H1 (cell line): Measurements from ENCODE around the gene RNF126. TPM values are rescaled to one million over a fixed set of nuclear protein-coding genes. Genes with fewer than 3 reads are reported as not detected.

Source experiments
- CTCF ChIA-PET: fragments of 300-600 bp; sonication (Branson Sonifier 250); formaldehyde crosslinking; loops from one replicate; lab custom pipeline; 2021; ENCODE audit not compliant: partially characterized antibody; lab: Charles Lee
- POLR2A ChIA-PET: fragments of 300-600 bp; sonication (Branson Sonifier 250); formaldehyde crosslinking; loops from one replicate; lab custom pipeline; 2021; ENCODE audit warnings: inconsistent platforms; ENCODE audit not compliant: partially characterized antibody; lab: Charles Lee
- DNase-seq, 2 experiments: peaks; one replicate each; pipeline versions ENCODE4 v3.0.0 to v3.0.0-alpha.2; 2010 to 2022; ENCODE audit warnings: low spot score in 2 of 2, low read depth in 1 of 2, mixed read lengths in 1 of 2
- FAIRE-seq: peaks from 2 replicates; lab custom pipeline; 2011; peaks lifted over from hg19 to GRCh38; lab: Jason Lieb, UNC
- H2AFZ ChIP-seq: 2 replicates; pipeline ENCODE4 v1.8.1; 2012; ENCODE audit warnings: low read length, inconsistent platforms
- H2AK5ac ChIP-seq: 2 replicates; pipeline ENCODE4 v1.6.1; 2013; ENCODE audit warnings: low read depth, low read length
- H2BK120ac ChIP-seq: replicated peaks from 2 replicates; pipeline ENCODE3; 2013; ENCODE audit warnings: low read depth, low read length, inconsistent platforms
- H2BK12ac ChIP-seq: 2 replicates; pipeline ENCODE4 v1.6.1; 2013; ENCODE audit warnings: low read depth, low read length
- H2BK15ac ChIP-seq: 2 replicates; pipeline ENCODE4 v1.6.1; 2013; ENCODE audit warnings: low read length
- H2BK20ac ChIP-seq: 2 replicates; pipeline ENCODE4 v1.6.1; 2013; ENCODE audit warnings: low read length
- H2BK5ac ChIP-seq: 2 replicates; pipeline ENCODE4 v1.6.1; 2013; ENCODE audit warnings: low read depth, low read length
- H3K14ac ChIP-seq: 2 replicates; pipeline ENCODE4 v1.6.1; 2013; ENCODE audit warnings: inconsistent platforms; ENCODE audit not compliant: insufficient read length
- H3K18ac ChIP-seq: 2 replicates; pipeline ENCODE4 v1.6.1; 2013; ENCODE audit warnings: low read length; ENCODE audit errors: extremely low read depth
- H3K23ac ChIP-seq: 2 replicates; pipeline ENCODE4 v1.6.1; 2013; ENCODE audit warnings: inconsistent platforms; ENCODE audit not compliant: insufficient read length
- H3K23me2 ChIP-seq: 2 replicates; pipeline ENCODE4 v1.6.1; 2013; ENCODE audit warnings: low read depth, low read length
- H3K27ac ChIP-seq: 2 replicates; pipeline ENCODE4 v1.6.1; 2011; ENCODE audit warnings: low read depth, low read length, inconsistent platforms
- H3K27me3 ChIP-seq, 4 experiments: replicated peaks in 1 of 4; 1 replicate in 1 of 4; 2 replicates in 3 of 4; pipeline versions ENCODE4 v1.6.1 to v1.8.1; 2011 to 2013; ENCODE audit warnings: low read length in 3 of 4, mild to moderate bottlenecking in 3 of 4, inconsistent platforms in 2 of 4, mixed read lengths in 2 of 4, moderate library complexity in 1 of 4; ENCODE audit not compliant: control insufficient read depth in 3 of 4, insufficient read depth in 3 of 4; ENCODE audit errors: extremely low read depth in 1 of 4
- H3K36me3 ChIP-seq, 4 experiments: 2 replicates each; pipeline versions ENCODE4 v1.6.1 to v1.8.1; 2011 to 2013; ENCODE audit warnings: mild to moderate bottlenecking in 4 of 4, low read length in 3 of 4, moderate library complexity in 2 of 4, control low read depth in 1 of 4, inconsistent platforms in 1 of 4; ENCODE audit not compliant: insufficient read depth in 4 of 4, control insufficient read depth in 2 of 4
- H3K4ac ChIP-seq: replicated peaks from 2 replicates; pipeline ENCODE3; 2013; ENCODE audit warnings: low read length, low read depth, mixed read lengths, inconsistent platforms; ENCODE audit not compliant: insufficient read length
- H3K4me1 ChIP-seq, 4 experiments: replicated peaks in 1 of 4; 1 replicate in 1 of 4; 2 replicates in 3 of 4; pipeline versions ENCODE4 v1.6.1 to v1.8.1; 2011 to 2013; ENCODE audit warnings: low read length in 3 of 4, inconsistent platforms in 2 of 4, mixed read lengths in 1 of 4; ENCODE audit not compliant: insufficient read depth in 4 of 4, control insufficient read depth in 3 of 4
- H3K4me2 ChIP-seq, 2 experiments: 2 replicates each; pipeline versions ENCODE4 v1.6.1 to v1.8.1; 2011 to 2013; ENCODE audit warnings: low read depth in 2 of 2, low read length in 2 of 2, control low read depth in 1 of 2, inconsistent platforms in 1 of 2, mild to moderate bottlenecking in 1 of 2; ENCODE audit not compliant: insufficient read depth in 1 of 2
- H3K4me3 ChIP-seq, 4 experiments: fragments of 200-600, 300-600 bp in 1 of 4; sonication (generic), shearing (Covaris generic), sonication (Bioruptor Twin) in 1 of 4; 2 replicates each; pipeline versions ENCODE4 v1.5.1 to v1.8.1; 2011 to 2016; ENCODE audit warnings: low read length in 4 of 4, low read depth in 3 of 4, control low read depth in 2 of 4, inconsistent platforms in 2 of 4, mild to moderate bottlenecking in 2 of 4, mixed read lengths in 1 of 4, moderate library complexity in 1 of 4; ENCODE audit not compliant: insufficient read depth in 2 of 4; ENCODE audit errors: extremely low read depth in 1 of 4
- H3K56ac ChIP-seq: replicated peaks from 2 replicates; pipeline ENCODE3; 2013; ENCODE audit warnings: low read depth, mild to moderate bottlenecking, mixed read lengths, low read length, inconsistent platforms; ENCODE audit not compliant: insufficient read length
- H3K79me1 ChIP-seq: 2 replicates; pipeline ENCODE4 v1.6.1; 2013; ENCODE audit warnings: low read depth, low read length, control low read depth
- H3K79me2 ChIP-seq, 2 experiments: 2 replicates each; pipeline versions ENCODE4 v1.6.1 to v1.8.1; 2012 to 2013; ENCODE audit warnings: low read length in 2 of 2, mild to moderate bottlenecking in 2 of 2, inconsistent platforms in 1 of 2; ENCODE audit not compliant: insufficient read depth in 2 of 2, control insufficient read depth in 1 of 2
- H3K9ac ChIP-seq, 4 experiments: replicated peaks in 1 of 4; 1 replicate in 1 of 4; 2 replicates in 3 of 4; pipeline versions ENCODE4 v1.6.1 to v1.8.1; 2011 to 2013; ENCODE audit warnings: low read depth in 3 of 4, low read length in 3 of 4, control low read depth in 2 of 4, mild to moderate bottlenecking in 2 of 4, moderate library complexity in 2 of 4, inconsistent platforms in 1 of 4; ENCODE audit errors: extremely low read depth in 1 of 4
- H3K9me3 ChIP-seq, 2 experiments: 2 replicates each; pipeline versions ENCODE4 v1.6.1 to v1.8.1; 2012 to 2013; ENCODE audit warnings: mild to moderate bottlenecking in 2 of 2, moderate library complexity in 2 of 2, control low read depth in 1 of 2, inconsistent platforms in 1 of 2, low read depth in 1 of 2, low read length in 1 of 2, mixed read lengths in 1 of 2; ENCODE audit not compliant: insufficient read depth in 2 of 2
- H4K20me1 ChIP-seq, 2 experiments: replicated peaks in 1 of 2; 2 replicates each; pipeline versions ENCODE3 to v1.8.1; 2011 to 2013; ENCODE audit warnings: inconsistent platforms in 2 of 2, low read length in 2 of 2, mild to moderate bottlenecking in 1 of 2; ENCODE audit not compliant: insufficient read depth in 2 of 2, control insufficient read depth in 1 of 2
- H4K5ac ChIP-seq: 2 replicates; pipeline ENCODE4 v1.6.1; 2013; ENCODE audit warnings: low read length, low read depth, mixed read lengths, inconsistent platforms; ENCODE audit not compliant: insufficient read length
- H4K8ac ChIP-seq: 2 replicates; pipeline ENCODE4 v1.8.0; 2013; ENCODE audit warnings: mild to moderate bottlenecking, moderate library complexity, low read length, inconsistent platforms; ENCODE audit not compliant: insufficient read depth; ENCODE audit errors: extremely low read depth
- H4K91ac ChIP-seq: replicated peaks from 2 replicates; pipeline ENCODE3; 2013; ENCODE audit warnings: low read length, mixed read lengths, inconsistent platforms; ENCODE audit not compliant: insufficient read length
- ASH2L ChIP-seq: fragments of 200-600, 300-600 bp; sonication (generic); IDR thresholded peaks from one replicate; pipeline ENCODE4 v1.7.1; 2017; ENCODE audit warnings: low read length
- EP300 ChIP-seq, 2 experiments: IDR thresholded peaks; 1 replicate in 1 of 2; 2 replicates in 1 of 2; pipeline ENCODE4 v1.6.1; 2011 to 2012; ENCODE audit warnings: low read depth in 2 of 2, low read length in 2 of 2, mild to moderate bottlenecking in 2 of 2, borderline replicate concordance in 1 of 2, inconsistent platforms in 1 of 2, moderate library complexity in 1 of 2
- SIRT6 ChIP-seq: IDR thresholded peaks from one replicate; pipeline ENCODE4 v1.7.1; 2012; ENCODE audit warnings: low read length, inconsistent platforms
- TBP ChIP-seq: IDR thresholded peaks from 2 replicates; pipeline ENCODE4 v1.6.1; 2011; ENCODE audit warnings: low read depth, low read length, improper control_type of control experiment
- WGBS, 2 experiments: shearing (Covaris generic) in 1 of 2; methylation state at CpG; one replicate each; pipeline versions ENCODE4 v1.1.6 to v1.1.7; 2013 to 2015; ENCODE audit warnings: low lambda C conversion rate in 2 of 2, mixed read lengths in 2 of 2, inconsistent platforms in 1 of 2, low coverage in 1 of 2, missing lambda C conversion rate in 1 of 2; ENCODE audit not compliant: insufficient replicate concordance in 2 of 2, insufficient coverage in 1 of 2, insufficient read length in 1 of 2; ENCODE audit errors: extremely low coverage in 1 of 2, missing lambda C conversion rate in 1 of 2; 5-methylcytosine and 5-hydroxymethylcytosine counted together
- polyA plus RNA-seq, 7 experiments: library from polyadenylated mRNA; depleted of rRNA in 3 of 7; stranded (reverse) in 5 of 7; unstranded in 2 of 7; fragments of >200 nt in 5 of 7; fragments of 200-250 nt in 2 of 7; gene quantifications; 1 replicate in 5 of 7; 2 replicates in 1 of 7; 4 replicates in 1 of 7; pipeline versions ENCODE4 v1.2.1 to v1.2.3, GENCODE V29; 2011 to 2013; ENCODE audit warnings: missing spikeins in 2 of 7, mixed read lengths in 2 of 7
- total RNA-seq: library from RNA; stranded (reverse); fragmentation: NEBNext Ultra II Directional; extraction: Animal tissue kit (Norgen Biotek cat#: 25700); gene quantifications from 2 replicates; pipeline ENCODE4 v1.2.1, GENCODE V29; 2021

RNF126 gene
- total and polyA plus RNA-seq, 2 of the 8 experiments (the other 6 are each of a cell fraction or from before 2014, with no cell fraction given), result 21.8 to 68.0 TPM

DNA sequence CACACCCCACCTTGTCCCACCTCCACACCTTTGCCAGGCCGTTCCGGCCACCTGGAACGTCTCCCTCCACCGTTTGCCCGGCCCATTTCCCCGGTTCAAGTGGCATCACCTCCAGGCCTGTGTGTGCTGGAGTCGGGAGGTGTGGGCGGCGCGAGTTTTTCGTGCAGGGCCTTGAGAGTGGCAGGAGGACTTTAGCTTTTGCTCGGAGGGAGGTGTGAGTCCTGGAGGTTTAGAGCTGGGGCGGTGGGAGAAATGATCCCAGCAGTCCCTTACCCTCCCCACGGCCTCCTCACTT is 41.4 kb upstream of the RNF126 start:
- Histone ChIP-seq H3K36me3 (no peaks in the 10 kb centered on the region), H3K23me2 (peaks cover 3% of the 10 kb centered on the region; the same call in 1 of the 2 replicates), H2BK20ac (0 out of 2 replicates have a peak overlapping the region, but pooled peaks have one; percentile 34), H2BK5ac (peak overlapping the region; percentile 81; the same call in 1 of the 2 replicates), H2BK12ac (peak overlapping the region; percentile 60; the same call in 1 of the 2 replicates), H3K18ac (peak overlapping the region; percentile 78), H3K27ac (no peak overlapping the region), H2BK120ac (no peak overlapping the region), H3K4me3 (peak overlapping the region; percentile 1 to 59 (median 32); a peak in 7 of 8 replicates), H3K14ac (no peak overlapping the region), H2AFZ (peak overlapping the region; percentile 100), H3K4me2 (peak overlapping the region; percentile 71 to 100), H3K79me2 (no peaks in the 10 kb centered on the region), H4K91ac (peak overlapping the region; percentile 91), H4K20me1 (no peaks in the 10 kb centered on the region), H2BK15ac (peak overlapping the region; percentile 92; the same call in 1 of the 2 replicates), H3K27me3 (no peaks in the 10 kb centered on the region), H3K4ac (peak overlapping the region; percentile 32), H2AK5ac (no peak overlapping the region), H3K4me1 (peaks cover 0 to 8% (median 3%) of the 10 kb centered on the region in 4 experiments; a peak in 6 of 7 replicates), H3K9ac (no peak overlapping the region), H3K79me1 (no peaks in the 10 kb centered on the region), H3K56ac (no peak overlapping the region), H4K8ac (no peak overlapping the region), H3K23ac (no peak overlapping the region), H4K5ac (no peak overlapping the region), H3K9me3 (no peaks in the 10 kb centered on the region)
- POLR2A ChIA-PET, result interaction anchor here (0.6 to 2.0 kb wide), 8 partner anchors 21 to 158 kb away, joined by 3 to 11 read pairs (median 3); no protein-coding TSS in a partner anchor
- 42% methylated on average over 14 of the region's 14 CpGs; no CpG with 5 or more reads in 1 of the 2 experiments for WGBS, 2 experiments
- DNase-seq (no peak), FAIRE-seq (no peak)
- TF ChIP-seq SIRT6 (no peak), EP300 (IDR thresholded peaks at IDR 0.05; ENCODE audit: borderline replicate concordance in 1 of 2, low read depth in 2 of 2, low read length in 2 of 2) (peak in 1 of 2 experiments; percentile 55; a peak in 1 of 3 replicates), ASH2L (no peak), TBP (no peak)
- CTCF ChIA-PET, result interaction anchor here (0.7 to 3.7 kb wide), 9 partner anchors 25 to 1933 kb away, joined by 3 to 15 read pairs (median 5); partner anchors contain the start of gene FSTL3
